ENCODE results near the gene ZNF43.
A peak's percentile ranks its signal among the peaks of the same experiment; 100 is the strongest.
"Not testable (repeated sequence)": the region's sequence is repeated elsewhere in the genome, so short reads cannot be mapped to it uniquely, and the experiment has no call there.

Gene ZNF43

GRCh38 chr19:21835810-21836444, at the start of gene ZNF43:
ZNF43 (minus strand) TSS chr19:21836182; CDS start chr19:21836038, 144 bp downstream.
- peak; percentile 86 for DNase-seq

- DNase-seq: not testable (repeated sequence)
These were observed 49.5 kb upstream of the ZNF43 start for GRCh38 chr19:21885516-21885915.

- not testable (repeated sequence) for DNase-seq
These were observed 48.8 kb upstream of the ZNF43 start for GRCh38 chr19:21884786-21885185.

DNA sequence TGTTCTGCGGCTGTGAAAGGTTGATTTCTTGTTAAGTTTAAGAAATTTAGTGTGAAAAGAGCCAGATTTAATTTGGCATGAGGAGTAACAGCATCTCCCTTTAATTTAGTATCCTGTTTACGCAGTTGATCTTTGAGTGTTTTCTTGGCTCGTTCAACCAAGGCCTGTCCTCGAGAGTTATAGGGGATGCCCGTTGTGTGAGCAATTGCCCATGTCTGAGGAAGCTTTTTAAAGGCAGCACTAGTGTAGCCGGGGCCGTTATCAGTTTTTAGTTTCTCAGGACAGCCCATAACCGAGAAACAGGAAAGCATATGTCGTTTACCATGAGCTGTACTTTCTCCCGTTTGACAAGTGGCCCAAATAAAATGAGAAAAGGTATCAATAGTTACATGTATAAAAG, 47.5 kb upstream of the ZNF43 start:
- DNase-seq: no peak

DNA sequence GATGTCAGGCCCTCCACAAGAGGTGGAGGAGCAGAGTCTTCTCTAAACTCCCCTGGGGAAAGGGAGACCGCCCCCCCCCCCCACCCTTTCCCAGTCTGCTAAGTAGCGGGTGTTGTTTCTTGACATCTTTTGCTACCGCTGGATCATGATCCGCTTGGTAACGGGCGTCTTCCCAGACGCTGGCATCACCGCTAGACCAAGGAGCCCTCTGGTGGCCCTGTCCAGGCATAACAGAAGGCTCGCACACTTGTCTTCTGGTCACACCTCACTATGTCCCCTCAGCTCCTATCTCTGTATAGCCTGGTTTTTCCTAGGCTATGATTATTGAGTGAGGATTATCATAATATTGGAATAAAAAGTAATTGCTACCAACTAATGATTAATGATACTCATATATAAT, 44.8 kb upstream of the ZNF43 start:
- peak; percentile 34 for DNase-seq

DNA sequence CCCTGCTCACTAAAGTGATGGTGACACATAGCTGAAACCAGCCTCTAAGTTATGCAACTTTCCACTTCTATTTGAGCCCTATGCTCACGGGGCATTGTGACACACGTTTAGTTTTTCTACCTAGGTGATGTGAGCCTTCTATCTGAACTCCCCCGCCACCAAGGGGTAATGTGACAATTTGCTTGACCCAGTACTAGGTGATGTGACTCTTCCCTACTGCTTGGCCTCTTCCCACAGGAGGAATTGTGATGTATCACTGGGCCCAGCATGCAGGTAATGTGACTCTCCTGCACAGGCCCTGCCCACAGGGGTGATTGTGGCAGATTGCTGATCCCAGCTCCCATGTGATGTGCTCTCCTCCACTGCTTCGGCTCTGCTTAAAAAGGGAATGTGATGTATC, 42.7 kb upstream of the ZNF43 start:
- no peak for DNase-seq

DNA sequence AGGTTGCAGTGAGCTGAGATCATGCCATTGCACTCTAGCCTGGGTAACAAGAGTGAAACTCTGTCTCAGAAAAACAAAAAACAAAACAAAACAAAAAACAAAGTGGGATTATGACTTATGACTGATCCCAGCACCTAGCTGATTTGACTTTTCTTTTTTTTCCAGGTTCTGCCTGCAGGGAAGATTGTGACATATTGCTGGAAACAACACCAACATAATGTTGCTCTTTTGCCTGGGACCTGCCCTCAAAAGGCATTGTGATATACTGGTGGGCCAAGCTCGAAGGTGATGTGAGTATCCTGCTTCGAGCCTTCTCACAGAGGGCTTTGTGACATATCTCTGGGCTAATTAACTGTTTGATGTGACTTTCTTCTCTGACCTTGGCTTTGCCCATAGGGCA, 42.0 kb upstream of the ZNF43 start:
- DNase-seq: no peak

DNA sequence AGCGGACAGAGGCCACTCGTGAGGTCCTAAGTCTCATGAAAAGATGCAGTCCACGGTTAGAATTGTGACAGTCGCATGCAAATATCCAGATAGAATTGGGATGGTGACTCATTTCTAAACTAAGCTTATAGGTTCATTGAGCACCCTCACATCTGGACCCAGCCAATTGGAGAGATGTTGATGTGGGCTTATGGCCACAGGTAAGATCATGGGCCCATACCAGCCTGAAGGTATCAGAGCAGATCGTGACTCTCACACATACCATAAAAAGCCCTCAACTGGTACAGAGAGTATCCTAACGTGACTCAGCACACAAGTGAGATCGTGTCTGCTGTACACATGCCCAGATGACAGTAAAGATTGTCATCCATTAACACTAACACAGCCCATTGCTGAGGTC, 40.6 kb upstream of the ZNF43 start:
- not testable (repeated sequence) for DNase-seq

DNA sequence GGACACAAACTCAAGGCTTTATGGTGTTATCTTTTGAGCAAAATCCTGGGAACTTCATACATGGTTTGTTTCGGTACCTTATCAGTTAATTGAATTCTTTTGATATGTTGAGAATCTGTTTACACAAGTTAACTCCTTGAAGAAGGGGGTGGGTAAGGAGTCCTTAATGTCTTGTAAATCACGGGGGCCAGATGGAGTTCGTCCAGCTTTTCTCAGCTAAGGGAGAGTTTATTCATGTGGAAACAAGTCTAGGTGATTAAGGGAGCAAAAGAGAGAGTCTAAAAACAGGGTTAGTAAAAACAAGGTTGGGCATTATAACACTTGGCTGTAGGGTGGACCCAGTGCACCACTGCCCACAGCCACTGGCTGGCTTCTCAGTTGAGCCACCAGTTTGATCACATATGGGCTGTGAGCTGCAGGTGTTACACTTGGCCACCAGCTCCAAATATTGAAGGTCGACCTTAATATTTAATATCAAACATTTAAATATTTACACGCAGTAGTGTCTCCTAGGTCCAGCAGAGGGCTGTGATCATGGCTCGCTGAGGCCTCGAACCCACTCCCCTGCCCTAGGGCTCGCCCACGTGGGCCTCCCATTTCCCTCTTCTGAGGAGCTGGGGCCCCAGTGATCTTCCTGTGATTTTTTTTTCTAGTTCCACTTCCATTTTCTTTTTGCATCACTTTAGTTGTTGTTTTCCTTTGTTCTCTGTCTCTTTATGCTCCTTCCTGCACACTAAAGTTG, 21.0 kb upstream of the ZNF43 start:
- DNase-seq: no peak

- peak; percentile 88 for DNase-seq
These were observed 15.8 kb upstream of the ZNF43 start for GRCh38 chr19:21851596-21852345.

GRCh38 chr19:21850656-21851255, 14.8 kb upstream of the ZNF43 start:
- no peak for DNase-seq

DNA sequence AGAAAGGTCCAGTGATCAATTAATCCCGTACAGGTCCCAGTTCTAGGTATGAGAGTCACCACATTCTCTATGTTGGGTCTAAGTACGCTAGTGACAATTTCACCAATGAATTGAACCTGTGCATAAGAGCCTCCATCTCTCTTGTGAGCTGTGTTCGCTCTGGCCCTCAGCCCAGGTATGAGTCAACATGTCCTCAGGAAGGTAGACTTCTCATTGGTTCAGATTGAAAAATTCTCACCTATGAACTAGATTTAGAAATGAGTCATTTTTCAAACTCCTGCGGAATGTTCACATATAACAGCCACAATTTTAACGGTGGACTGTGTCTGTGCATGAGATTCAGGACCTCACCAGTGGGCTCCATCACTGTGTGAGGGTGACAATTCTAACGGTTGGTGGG, 12.7 kb upstream of the ZNF43 start:
- DNase-seq: no peak

DNA sequence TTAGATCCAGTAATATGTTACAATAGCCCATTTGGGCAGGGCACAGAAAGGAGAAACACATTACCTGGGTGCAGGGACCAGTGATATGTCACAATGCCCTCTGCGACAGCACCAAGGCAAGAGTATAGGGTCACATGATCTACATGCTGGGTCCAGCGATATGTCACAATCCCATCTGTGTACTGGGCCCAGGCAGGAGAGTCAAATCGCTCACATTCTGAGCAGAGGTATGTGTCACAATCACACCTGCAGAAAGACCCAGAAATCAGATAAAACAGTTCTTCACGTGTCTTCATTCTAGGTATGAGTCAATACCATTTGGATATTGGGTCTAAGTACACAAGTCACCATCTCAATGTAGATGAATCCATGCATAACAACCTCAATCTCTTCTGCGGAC, 7.1 kb upstream of the ZNF43 start:
- DNase-seq: no peak

GRCh38 chr19:21841488-21842097, 5.6 kb upstream of the ZNF43 start:
- no peak for DNase-seq

DNA sequence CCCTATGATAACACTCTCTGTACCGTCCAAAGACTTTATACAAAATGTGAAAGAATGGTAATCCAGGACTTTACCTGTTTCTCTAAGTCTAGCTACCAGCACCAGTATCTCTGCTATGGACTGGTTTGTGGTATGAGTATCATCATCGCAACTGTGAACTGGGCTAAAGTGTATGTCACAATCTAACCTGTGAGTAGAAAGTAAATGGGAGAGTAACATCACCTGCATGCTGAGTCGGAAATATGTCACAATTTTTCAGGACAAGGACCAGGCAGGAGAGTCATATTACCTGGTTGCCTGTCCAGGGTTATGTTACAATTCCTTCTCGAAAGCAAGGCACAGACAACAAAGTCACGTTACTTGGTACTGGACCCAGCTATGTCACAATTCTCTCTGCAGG, 5.1 kb upstream of the ZNF43 start:
- DNase-seq: no peak

- DNase-seq: no peak
These were observed 4.0 kb upstream of the ZNF43 start for GRCh38 chr19:21839976-21840375.

DNA sequence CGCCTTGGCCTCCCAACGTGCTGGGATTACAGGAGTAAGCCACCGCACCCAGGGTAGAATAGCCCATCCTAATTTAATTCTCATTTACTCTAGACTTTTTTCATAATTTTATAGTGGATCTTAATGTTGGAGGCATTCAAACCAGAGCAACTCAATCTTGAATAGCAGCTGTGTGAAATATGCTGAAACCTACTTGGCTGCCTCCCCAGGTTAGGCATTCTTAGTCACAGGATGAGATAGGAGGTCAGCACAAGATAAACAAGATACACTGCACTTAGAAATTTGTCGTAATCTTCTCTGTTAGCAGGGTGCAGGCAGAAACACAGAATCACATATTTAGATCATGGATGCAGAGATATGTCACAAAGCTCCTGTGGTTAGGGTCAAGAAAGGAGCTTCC, 2.7 kb upstream of the ZNF43 start:
- no peak for DNase-seq

DNA sequence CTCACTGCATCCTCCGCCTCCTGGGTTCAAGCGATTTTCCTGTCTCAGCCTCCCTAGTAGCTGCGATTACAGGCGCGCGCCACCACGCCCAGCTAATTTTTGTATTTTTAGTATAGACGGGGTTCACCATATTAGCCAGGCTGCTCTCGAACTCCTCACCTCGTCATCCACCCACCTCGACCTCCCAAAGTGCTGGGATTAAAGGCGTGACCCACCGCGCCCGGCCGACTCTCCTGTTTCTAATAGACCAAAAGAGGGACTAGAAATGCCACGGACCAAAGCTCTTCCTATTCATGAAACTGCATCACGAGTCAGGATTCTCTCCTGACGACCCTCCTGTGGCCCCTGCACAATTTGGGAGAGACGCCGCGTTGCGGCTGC, 563 bp downstream of the ZNF43 start:
- no peak for DNase-seq

DNA sequence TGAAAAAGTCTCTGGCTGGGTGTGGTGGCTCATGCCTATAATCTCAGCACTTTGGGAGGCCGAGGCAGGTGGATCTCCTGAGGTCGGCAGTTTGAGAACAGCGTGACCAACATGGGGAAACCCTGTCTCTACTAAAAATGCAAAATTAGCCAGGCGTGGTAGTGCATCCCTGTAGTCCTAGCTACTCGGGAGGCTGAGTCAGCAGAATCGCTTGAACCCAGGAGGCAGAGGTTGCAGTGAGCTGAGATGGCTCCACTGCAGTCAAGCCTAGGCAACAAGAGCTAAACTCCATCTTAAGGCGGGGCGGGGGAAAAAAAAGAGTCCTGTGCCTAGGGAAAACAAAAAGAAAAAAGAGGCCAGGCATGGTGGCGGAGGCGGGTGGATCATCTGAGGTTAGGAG, 2.2 kb downstream of the ZNF43 start:
- no peak for DNase-seq

DNA sequence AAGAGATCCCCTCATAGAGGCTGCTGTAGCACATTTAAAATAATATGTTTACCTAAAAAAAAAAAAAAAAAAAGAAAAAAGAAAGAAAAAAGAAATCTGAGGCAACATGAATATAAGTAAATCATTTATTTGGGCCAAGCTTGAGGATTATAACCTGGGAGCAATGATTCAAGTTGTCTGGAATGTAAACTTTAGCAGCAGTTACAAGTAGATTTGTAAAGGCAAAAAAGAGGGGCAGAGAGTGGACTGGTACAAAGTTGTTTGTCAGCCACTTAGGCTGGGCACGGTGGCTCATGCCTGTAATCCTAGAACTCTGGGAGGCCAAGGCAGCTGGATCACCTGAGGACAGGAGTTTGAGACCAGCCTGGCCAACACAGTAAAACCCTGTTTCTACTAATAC, 11.3 kb downstream of the ZNF43 start:
- no peak for DNase-seq

DNA sequence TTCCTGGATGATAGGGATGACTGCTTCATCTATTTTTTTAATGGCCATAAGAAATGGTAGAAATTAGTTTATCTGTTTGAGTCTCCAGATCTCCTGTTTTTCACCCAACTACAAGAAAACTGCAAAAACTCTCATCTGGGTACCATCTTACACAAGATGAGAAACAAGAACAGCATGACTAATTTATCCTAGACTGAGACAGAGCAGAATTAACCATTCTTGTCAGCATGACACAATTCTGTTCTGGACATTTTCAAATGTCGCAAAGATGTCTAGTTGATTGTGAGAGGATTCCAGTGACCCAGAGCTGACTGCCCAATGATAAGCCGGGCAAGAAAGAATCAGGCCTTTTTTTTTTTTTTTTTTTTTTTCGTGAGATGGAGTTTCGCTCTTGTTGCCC, 12.8 kb downstream of the ZNF43 start:
- DNase-seq: no peak

DNA sequence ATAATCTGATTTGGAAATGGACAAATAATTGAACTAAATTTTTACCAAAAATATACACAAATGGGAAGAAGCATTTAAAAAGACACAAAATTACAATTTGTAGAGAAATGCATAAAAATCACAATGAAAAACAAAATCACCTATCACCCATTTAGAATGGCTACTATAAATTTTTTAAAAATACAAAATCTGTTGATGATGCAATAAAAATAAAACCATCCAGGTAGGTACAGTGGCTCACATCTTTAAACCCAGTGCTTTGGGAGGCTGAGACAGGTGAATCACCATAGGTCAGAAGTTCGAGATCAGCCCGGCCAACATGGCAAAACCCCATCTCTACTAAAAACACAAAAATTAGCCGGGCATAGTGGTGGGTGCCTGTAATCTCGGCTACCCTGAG, 23.5 kb downstream of the ZNF43 start:
- DNase-seq: no peak

DNA sequence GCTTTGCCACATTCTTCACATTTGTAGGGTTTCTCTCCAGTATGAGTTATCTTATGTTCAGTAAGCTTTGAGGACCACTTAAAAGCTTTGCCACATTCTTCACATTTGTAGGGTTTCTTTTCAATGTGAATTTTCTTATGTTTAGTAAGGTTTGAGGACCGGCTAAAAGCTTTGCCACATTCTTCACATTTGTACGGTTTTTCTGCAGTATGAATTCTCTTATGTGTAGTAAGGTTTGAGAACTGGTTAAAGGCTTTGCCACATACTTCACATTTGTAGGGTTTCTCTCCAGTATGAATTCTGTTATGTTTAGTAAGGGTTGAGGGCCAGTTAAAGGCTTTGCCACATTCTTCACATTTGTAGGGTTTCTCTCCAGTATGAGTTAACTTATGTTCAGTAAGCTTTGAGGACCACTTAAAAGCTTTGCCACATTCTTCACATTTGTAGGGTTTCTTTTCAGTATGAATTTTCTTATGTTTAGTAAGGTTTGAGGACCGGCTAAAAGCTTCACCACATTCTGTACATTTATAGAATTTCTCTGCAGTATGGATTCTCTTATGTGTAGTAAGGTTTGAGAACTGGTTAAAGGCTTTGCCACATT, 27.5 kb downstream of the ZNF43 start:
- not testable (repeated sequence) for DNase-seq

All from activated T-cell treated with anti-CD3 and anti-CD28 coated beads, Interleukin-2, amount 50 U/mL, for 1 hour (primary cell).